Measurements from ENCODE around the gene IFI30. TPM values are rescaled to one million over a fixed set of nuclear protein-coding genes. Genes with fewer than 3 reads are reported as not detected.

IFI30 gene
- total RNA-seq, 1 donor from 2014 or later: 554 TPM

GRCh38 chr19:18176367-18177310, 3.0 kb downstream of the IFI30 start:
- H3K4me3 ChIP-seq: peak overlapping the region; percentile 77

GRCh38 chr19:18179957-18180356, 6.3 kb downstream of the IFI30 start:
- peaks cover 5% of the 10 kb centered on the region for H3K4me1 ChIP-seq
- intact Hi-C loops (cut with DNase I): no loop called here
- TF ChIP-seq CTCF (IDR thresholded peaks at IDR 0.05): no peak
- no peaks in the 10 kb centered on the region for H3K9me3 ChIP-seq
- no peak overlapping the region for H3K4me3 ChIP-seq
- H3K27me3 ChIP-seq: no peaks in the 10 kb centered on the region
- no peak overlapping the region for H3K27ac ChIP-seq
- DNase-seq (no peak), ATAC-seq (no peak)
- H3K36me3 ChIP-seq: peaks cover 13% of the 10 kb centered on the region

More at GRCh38 chr19:18176367-18177310, 3.0 kb downstream of the IFI30 start:
- TF ChIP-seq CTCF (IDR thresholded peaks at IDR 0.05): no peak
- intact Hi-C loops (cut with DNase I): no loop called here
- H3K9me3 ChIP-seq: no peaks in the 10 kb centered on the region
- peaks cover 13% of the 10 kb centered on the region for H3K36me3 ChIP-seq
- no peak for ATAC-seq
- H3K27ac ChIP-seq: no peak overlapping the region
- peaks cover 15% of the 10 kb centered on the region for H3K4me1 ChIP-seq
- no peak for DNase-seq
- no peaks in the 10 kb centered on the region for H3K27me3 ChIP-seq

- ATAC-seq: no peak
- no peak overlapping the region for H3K4me3 ChIP-seq
- no peak for TF ChIP-seq CTCF (IDR thresholded peaks at IDR 0.05)
Observed at GRCh38 chr19:18183529-18183928, 9.9 kb downstream of the IFI30 start.

GRCh38 chr19:18185538-18185937, 11.9 kb downstream of the IFI30 start:
- intact Hi-C loops (cut with DNase I): no loop called here
- no peaks in the 10 kb centered on the region for H3K9me3 ChIP-seq
- ATAC-seq (no peak), DNase-seq (no peak)
- TF ChIP-seq CTCF (IDR thresholded peaks at IDR 0.05): no peak
- no peaks in the 10 kb centered on the region for H3K36me3 ChIP-seq
- H3K27ac ChIP-seq: no peak overlapping the region
- H3K4me1 ChIP-seq: no peaks in the 10 kb centered on the region
- H3K27me3 ChIP-seq: no peaks in the 10 kb centered on the region
- no peak overlapping the region for H3K4me3 ChIP-seq

More at GRCh38 chr19:18183529-18183928, 9.9 kb downstream of the IFI30 start:
- H3K27me3 ChIP-seq: no peaks in the 10 kb centered on the region
- H3K36me3 ChIP-seq: no peaks in the 10 kb centered on the region
- H3K4me1 ChIP-seq: no peaks in the 10 kb centered on the region
- no peak overlapping the region for H3K27ac ChIP-seq
- H3K9me3 ChIP-seq: no peaks in the 10 kb centered on the region
- intact Hi-C loops (cut with DNase I): no loop called here
- DNase-seq: no peak

GRCh38 chr19:18190278-18190677, 16.7 kb downstream of the IFI30 start:
- Histone ChIP-seq H3K27me3 (no peaks in the 10 kb centered on the region), H3K4me1 (peaks cover 18% of the 10 kb centered on the region), H3K36me3 (no peaks in the 10 kb centered on the region), H3K27ac (no peak overlapping the region), H3K4me3 (no peak overlapping the region), H3K9me3 (no peaks in the 10 kb centered on the region)
- DNase-seq (no peak), ATAC-seq (no peak)
- intact Hi-C loops (cut with DNase I): no loop called here
- TF ChIP-seq CTCF (IDR thresholded peaks at IDR 0.05): no peak
